Natural killer cell treated with Interleukin-12 subunit alpha and Interleukin-12 subunit beta and Interleukin-15 and Interleukin-18, amount 100 ng/mL, for 72 hours (primary cell): ENCODE data around the gene CDC42EP5. TPM values are rescaled to one million over a fixed set of nuclear protein-coding genes. Genes with fewer than 3 reads are reported as not detected.
A peak's percentile ranks its signal among the peaks of the same experiment; 100 is the strongest.
"Not testable (repeated sequence)": the region's sequence is repeated elsewhere in the genome, so short reads cannot be mapped to it uniquely, and the experiment has no call there.

Experiments used
- ATAC-seq, 2 donors: fragments of 150-1000 bp; cut with Tn5 transposase in 1 of 2; sonication (Bioruptor Pico), chemical (Tn5 transposase) in 1 of 2; 2 replicates each; pipeline ENCODE4 v1.10.0; 2021
- DNase-seq: peaks from one replicate; pipeline ENCODE4 v3.0.0; 2022; ENCODE audit warnings: low spot score
- H3K27ac Mint-ChIP-seq, 2 donors: 1 replicate in 1 of 2; 2 replicates in 1 of 2; pipeline ENCODE4 v1.8.0; 2022; ENCODE audit warnings: mixed read lengths in 2 of 2, mild to moderate bottlenecking in 1 of 2, moderate library complexity in 1 of 2
- H3K27me3 Mint-ChIP-seq, 2 donors: 1 replicate in 1 of 2; 2 replicates in 1 of 2; pipeline ENCODE4 v1.8.0; 2022; ENCODE audit warnings: mixed read lengths in 2 of 2
- H3K36me3 Mint-ChIP-seq: one replicate; pipeline ENCODE4 v1.8.0; 2022; ENCODE audit warnings: mixed read lengths
- H3K4me1 Mint-ChIP-seq, 2 donors: 1 replicate in 1 of 2; 2 replicates in 1 of 2; pipeline ENCODE4 v1.8.0; 2022; ENCODE audit warnings: low read depth in 2 of 2, mixed read lengths in 2 of 2, mild to moderate bottlenecking in 1 of 2
- H3K4me3 Mint-ChIP-seq: one replicate; pipeline ENCODE4 v1.8.0; 2022; ENCODE audit warnings: mixed read lengths
- H3K9me3 Mint-ChIP-seq: 2 replicates; pipeline ENCODE4 v1.8.0; 2022; ENCODE audit warnings: mixed read lengths
- total RNA-seq, 2 donors: library from RNA; stranded (reverse); gene quantifications; one replicate each; pipeline ENCODE4 v1.2.3, GENCODE V29; 2022

The CDC42EP5 gene
- total RNA-seq, 2 donors from 2014 or later = not detected

DNA sequence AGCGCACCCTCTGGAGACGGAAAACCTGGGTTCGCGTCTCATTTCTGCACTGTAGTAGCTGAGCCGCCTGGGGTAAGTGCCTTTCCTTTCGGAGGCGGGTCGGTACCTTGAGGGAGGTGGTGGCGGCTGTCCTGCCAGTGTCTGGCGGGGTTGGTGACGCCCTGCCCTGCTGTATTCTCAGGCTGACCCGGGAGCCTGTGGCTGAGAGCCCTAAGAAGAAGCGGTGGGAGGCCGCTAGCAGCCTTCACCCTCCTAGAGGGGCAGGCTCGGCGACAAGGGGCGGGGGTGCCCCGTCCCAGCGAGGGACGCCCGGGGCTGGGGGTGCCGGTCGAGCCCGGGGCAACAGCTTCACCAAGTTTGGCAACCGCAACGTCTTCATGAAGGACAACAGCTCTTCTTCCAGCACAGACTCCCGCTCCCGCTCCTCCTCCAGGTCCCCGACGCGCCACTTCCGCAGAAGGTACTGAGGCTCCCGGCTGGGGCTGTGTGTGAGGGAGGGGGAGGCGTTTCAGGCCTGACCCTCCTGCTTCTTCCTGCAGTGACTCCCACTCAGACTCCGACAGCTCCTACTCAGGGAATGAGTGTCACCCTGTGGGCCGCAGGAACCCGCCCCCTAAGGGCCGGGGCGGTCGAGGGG, 17.2 kb downstream of the CDC42EP5 start:
- DNase-seq (peak; percentile 50), ATAC-seq (no peak)
- peaks cover 34 to 37% of the 10 kb centered on the region in 2 donors for H3K4me1 Mint-ChIP-seq
- H3K4me3 Mint-ChIP-seq = no peak overlapping the region
- peaks cover 21% of the 10 kb centered on the region for H3K36me3 Mint-ChIP-seq
- no peak overlapping the region for H3K27ac Mint-ChIP-seq
- no peaks in the 10 kb centered on the region for H3K9me3 Mint-ChIP-seq
- H3K27me3 Mint-ChIP-seq = no peaks in the 10 kb centered on the region

DNA sequence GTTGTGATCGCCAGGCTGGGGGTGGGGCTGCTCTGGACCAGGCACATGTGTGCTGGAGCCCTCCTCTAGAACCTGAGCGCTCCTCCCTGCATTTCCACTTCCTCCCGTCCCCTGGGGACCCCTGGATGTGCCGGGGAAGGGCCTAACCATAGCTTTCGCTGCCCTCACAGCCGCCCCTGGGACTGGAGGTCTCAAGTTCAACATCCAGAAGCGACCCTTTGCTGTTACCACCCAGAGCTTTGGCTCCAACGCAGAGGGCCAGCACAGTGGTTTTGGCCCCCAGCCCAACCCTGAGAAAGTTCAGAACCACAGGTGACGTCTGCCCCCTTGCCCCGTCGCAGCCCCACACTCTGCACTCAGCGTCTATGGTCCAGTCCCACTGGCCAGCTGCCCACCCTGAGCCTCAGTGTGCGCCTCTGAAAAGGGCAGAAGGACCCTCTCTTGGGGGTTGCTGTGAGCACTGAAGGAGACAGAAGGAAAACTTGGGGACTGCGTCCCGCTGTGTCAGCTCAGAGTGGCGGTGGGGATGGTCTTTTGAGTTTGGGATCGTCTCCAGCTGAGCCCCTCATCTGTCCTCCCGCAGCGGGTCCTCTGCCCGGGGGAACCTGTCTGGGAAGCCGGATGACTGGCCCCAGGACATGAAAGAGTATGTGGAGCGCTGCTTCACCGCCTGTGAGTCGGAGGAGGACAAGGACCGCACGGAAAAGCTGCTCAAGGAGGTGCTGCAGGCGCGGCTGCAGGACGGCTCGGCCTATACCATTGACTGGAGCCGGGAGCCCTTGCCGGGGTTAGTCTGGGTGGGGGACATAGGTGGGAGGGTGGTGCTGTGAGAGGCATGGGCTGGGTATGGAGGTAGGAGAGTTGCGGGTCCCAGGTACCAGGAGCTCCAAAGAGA, 18.1 kb downstream of the CDC42EP5 start:
- ATAC-seq (no peak), DNase-seq (peak; percentile 53)
- Mint-ChIP-seq H3K36me3 (peaks cover 30% of the 10 kb centered on the region), H3K27ac (no peak overlapping the region), H3K4me1 (peaks cover 43 to 45% of the 10 kb centered on the region in 2 donors), H3K4me3 (no peak overlapping the region), H3K9me3 (no peaks in the 10 kb centered on the region), H3K27me3 (no peaks in the 10 kb centered on the region)

DNA sequence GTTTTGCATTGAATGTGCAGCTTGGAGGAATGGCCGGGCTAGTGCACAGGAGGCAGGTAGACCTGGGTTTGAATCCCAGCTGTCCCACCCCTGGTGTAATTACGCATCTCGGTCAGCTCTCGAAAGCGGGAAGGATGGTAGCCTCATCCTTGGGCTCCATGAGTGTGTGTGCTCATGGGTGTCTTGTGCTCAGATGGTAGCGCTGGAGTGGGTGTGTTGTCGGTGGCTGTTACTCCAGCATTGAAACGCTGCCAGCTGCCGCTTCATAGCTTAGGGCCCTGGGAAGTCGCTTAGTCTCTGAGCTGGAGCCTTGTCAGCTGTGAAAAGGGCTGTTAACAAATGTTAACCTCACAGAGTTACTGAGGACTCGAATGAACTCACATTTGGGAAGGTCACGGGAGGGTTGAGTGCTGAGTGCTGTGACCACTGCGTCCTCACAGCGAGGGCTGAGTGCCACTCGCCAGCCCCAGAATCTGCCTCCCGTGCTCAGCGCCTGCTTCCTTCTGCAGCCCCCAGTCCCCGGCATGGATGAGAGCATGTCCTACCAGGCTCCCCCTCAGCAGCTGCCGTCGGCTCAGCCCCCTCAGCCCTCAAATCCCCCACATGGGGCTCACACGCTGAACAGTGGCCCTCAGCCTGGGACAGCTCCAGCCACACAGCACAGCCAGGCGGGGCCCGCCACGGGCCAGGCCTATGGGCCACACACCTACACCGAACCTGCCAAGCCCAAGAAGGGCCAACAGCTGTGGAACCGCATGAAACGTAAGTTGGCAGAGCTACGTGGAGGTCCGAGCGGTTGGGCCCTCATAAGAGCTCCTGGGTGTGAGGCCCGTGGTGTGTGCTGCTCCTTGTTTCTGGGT, 18.9 kb downstream of the CDC42EP5 start:
- Mint-ChIP-seq H3K27ac (no peak overlapping the region), H3K9me3 (no peaks in the 10 kb centered on the region), H3K36me3 (peaks cover 32% of the 10 kb centered on the region), H3K4me3 (no peak overlapping the region), H3K4me1 (peaks cover 41 to 44% of the 10 kb centered on the region in 2 donors), H3K27me3 (no peaks in the 10 kb centered on the region)
- ATAC-seq (no peak), DNase-seq (peak; percentile 54)

DNA sequence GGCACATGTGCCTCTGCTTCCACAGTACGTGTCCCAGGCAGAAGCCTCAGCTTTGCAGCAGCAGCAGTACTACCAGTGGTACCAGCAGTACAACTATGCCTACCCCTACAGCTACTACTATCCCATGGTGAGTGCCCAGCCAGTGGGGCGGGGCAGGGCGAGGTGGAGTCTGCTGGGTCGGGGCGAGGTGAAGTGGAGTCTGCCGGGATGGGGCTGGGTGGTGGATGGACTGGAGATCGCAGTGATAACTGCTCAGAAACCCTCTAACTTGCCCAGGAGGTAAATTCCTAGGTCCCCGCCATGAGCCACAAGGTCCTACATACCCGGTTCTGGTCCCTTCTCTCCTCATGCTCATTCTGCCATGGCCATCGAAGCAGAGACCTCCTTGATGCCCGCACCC, 20.5 kb downstream of the CDC42EP5 start:
- DNase-seq (peak; percentile 54), ATAC-seq (no peak)
- Mint-ChIP-seq H3K36me3 (peaks cover 27% of the 10 kb centered on the region), H3K9me3 (no peaks in the 10 kb centered on the region), H3K4me3 (no peak overlapping the region), H3K27ac (no peak overlapping the region), H3K27me3 (no peaks in the 10 kb centered on the region), H3K4me1 (peaks cover 43 to 46% of the 10 kb centered on the region in 2 donors)

DNA sequence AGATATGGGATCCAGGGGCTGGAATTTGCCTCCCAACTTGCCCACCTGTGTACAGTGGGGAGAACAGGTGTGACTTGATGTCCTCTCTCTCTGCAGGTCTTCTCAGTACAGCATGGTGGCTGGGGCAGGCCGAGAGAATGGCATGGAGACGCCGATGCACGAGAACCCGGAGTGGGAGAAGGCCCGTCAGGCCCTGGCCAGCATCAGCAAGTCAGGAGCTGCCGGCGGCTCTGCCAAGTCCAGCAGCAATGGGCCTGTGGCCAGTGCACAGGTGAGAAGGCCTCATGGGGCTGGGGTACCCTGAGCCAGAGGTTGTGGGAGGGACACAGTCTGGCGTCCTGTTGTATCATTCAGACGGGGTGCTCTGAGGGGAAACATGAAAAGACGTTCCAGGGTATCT, 21.1 kb downstream of the CDC42EP5 start:
- Mint-ChIP-seq H3K27ac (peak overlapping the region in 1 of 2 donors; percentile 96), H3K4me1 (peaks cover 49 to 50% of the 10 kb centered on the region in 2 donors), H3K4me3 (peak overlapping the region; percentile 100), H3K36me3 (peaks cover 27% of the 10 kb centered on the region), H3K27me3 (no peaks in the 10 kb centered on the region), H3K9me3 (no peaks in the 10 kb centered on the region)
- DNase-seq (peak; percentile 26), ATAC-seq (no peak)

DNA sequence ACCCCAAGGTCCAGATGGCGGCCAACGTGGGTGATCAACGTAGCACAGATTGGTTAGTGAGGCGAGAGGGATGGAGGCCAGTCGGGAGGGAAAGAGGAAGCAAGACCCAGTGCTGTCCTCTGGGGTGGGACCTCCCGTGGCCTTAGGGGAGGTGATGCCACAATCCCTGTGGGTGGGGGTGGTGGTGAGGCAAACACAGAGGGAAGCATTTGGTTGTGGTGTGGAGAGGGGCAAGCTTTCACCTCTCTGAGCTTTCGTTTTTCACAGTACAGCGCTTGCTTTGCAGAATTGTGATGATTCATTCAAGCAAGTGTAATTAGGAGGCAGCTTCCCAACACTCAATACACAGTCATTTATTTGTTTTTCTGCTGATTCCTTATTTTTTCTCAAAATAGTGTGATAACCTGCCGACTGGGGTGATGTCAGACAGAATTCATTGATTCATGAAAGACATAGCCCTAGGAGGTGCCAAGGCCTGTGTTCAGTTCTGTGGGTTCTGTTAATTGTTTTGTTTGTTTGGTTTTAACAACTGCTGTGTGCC, 21.7 kb downstream of the CDC42EP5 start:
- H3K27me3 Mint-ChIP-seq = no peaks in the 10 kb centered on the region
- no peak for ATAC-seq
- no peaks in the 10 kb centered on the region for H3K9me3 Mint-ChIP-seq
- DNase-seq = peak; percentile 56
- peak overlapping the region; percentile 96 to 97 for H3K27ac Mint-ChIP-seq
- peaks cover 49 to 52% of the 10 kb centered on the region in 2 donors for H3K4me1 Mint-ChIP-seq
- H3K4me3 Mint-ChIP-seq = peak overlapping the region; percentile 100
- H3K36me3 Mint-ChIP-seq = peaks cover 27% of the 10 kb centered on the region

DNA sequence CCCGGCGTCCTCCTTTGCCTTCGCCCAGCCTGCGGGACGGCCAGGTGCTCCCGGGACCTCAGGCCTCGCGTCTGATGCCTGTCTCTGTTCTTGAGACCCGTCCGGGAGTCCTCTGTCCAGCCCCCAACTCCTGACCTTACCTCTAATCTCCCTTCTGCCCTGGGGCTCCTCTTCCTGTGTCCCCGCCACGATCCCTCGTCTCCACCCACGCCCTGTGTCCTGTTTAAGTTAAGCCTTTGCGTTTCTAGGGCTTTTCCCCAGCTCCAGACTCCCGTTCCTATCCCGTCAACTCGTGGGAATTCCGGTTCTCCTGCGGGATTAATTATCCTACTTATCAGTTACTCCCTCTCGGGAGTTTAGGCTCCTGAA, 23.4 kb downstream of the CDC42EP5 start:
- Mint-ChIP-seq H3K27me3 (no peaks in the 10 kb centered on the region), H3K4me1 (peaks cover 49 to 52% of the 10 kb centered on the region in 2 donors), H3K4me3 (peak overlapping the region; percentile 100)

DNA sequence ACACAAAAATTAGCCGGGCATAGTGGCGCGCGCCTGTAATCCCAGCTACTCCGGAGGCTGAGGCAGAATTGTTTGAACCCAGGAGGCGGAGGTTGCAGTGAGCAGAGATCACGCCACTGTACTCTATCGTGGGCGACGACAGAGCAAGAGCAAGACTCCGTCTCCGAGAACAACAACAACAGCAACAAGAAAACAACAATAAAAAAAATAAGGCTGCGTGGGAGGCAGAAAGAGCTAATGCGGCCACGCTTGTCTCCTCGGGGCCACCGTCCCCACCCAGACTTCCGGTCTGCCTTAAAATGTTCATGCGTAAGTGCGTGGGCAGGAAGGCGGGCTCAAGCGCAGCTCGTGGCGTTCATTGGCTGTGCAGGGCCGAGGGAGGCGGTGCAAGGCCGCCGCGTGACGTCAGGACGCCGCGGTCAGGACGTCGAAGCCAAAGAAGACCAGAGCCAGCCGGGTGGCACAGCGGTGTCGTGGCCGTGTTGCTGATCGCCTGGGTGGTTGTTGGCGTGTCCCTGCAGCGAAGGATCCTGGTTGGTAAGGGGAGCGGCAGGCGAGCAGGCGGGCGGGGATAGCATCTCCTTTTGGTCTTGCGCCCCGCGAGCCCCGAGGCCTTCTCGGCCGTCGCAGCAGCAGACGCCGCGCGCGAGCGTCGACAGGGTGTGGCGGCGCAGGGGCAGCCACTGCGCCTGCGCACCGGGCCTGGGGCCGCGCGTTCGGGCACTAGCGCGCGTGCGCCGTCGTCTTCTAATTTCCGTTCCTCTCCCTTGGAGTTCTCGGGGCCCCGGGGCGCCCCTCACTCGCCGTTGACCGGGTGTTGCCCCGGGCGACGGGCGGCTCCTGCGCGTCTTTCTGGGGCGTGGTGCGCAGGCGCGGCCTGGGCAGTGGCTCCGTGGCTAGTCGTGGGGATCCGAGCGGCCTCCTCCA, 24.1 kb downstream of the CDC42EP5 start, which contains the start of gene LENG8:
Gene LENG8, plus strand, starts transcription at position 426 of the 927 bp plus-strand sequence. CDS start 2,146 bp downstream, outside the sequence.
- DNase-seq = peak; percentile 98
- ATAC-seq = peak; percentile 97
- peak within 1 kb of the TSS; percentile 100 for H3K4me3 Mint-ChIP-seq
- H3K4me1 Mint-ChIP-seq = peaks cover 49 to 52% of the 10 kb centered on the region in 2 donors
- peak within 1 kb of the TSS; percentile 96 to 97 for H3K27ac Mint-ChIP-seq
- H3K27me3 Mint-ChIP-seq = no peaks in the 10 kb centered on the region
- no peaks in the 10 kb centered on the region for H3K9me3 Mint-ChIP-seq
- H3K36me3 Mint-ChIP-seq = peaks cover 27% of the 10 kb centered on the region

More for the DNA sequence above, 23.4 kb downstream of the CDC42EP5 start:
- peak in 1 of 2 donors; percentile 3 for ATAC-seq
- H3K9me3 Mint-ChIP-seq = no peaks in the 10 kb centered on the region
- H3K36me3 Mint-ChIP-seq = peaks cover 27% of the 10 kb centered on the region
- DNase-seq = no peak
- peak overlapping the region; percentile 96 to 97 for H3K27ac Mint-ChIP-seq

DNA sequence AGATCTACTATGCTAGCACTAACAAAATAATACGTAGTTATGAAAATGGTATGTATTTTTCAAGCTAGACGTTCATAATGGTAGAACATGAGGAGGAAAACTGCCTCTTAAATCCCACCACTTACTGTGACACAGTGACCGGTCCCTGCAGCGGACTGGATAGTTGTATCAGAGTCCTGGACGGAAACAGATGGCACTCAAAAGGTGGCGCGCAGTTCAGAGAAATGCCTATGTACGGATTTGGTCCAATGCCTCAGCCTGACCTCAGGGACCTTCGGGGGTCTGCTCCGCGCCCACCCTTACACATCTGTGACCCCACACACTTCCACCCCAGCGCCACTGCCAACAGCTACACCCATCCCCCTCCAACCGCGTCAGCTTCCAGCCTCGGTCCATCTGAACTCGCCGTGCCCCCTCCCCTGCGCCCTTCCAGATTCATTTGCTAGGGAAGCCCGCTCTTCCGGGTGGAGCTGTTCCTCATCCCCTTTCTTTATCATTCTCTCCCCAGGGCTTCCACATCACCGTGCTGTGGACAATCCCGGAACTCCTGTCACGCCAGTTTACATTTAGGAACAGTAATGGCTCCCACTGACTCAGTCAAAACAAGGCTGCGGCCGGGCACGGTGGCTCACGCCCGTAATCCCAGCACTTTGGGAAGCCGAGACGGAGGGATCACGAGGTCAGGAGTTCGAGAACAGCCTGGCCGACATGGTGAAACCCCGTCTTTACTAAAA, 24.9 kb downstream of the CDC42EP5 start:
- H3K36me3 Mint-ChIP-seq = peaks cover 28% of the 10 kb centered on the region
- peaks cover 46 to 50% of the 10 kb centered on the region in 2 donors for H3K4me1 Mint-ChIP-seq
- no peaks in the 10 kb centered on the region for H3K27me3 Mint-ChIP-seq
- ATAC-seq = peak; percentile 3 to 14
- DNase-seq = peak; percentile 68
- H3K9me3 Mint-ChIP-seq = no peaks in the 10 kb centered on the region
- peak overlapping the region; percentile 100 for H3K4me3 Mint-ChIP-seq
- H3K27ac Mint-ChIP-seq = peak overlapping the region; percentile 96 to 97

DNA sequence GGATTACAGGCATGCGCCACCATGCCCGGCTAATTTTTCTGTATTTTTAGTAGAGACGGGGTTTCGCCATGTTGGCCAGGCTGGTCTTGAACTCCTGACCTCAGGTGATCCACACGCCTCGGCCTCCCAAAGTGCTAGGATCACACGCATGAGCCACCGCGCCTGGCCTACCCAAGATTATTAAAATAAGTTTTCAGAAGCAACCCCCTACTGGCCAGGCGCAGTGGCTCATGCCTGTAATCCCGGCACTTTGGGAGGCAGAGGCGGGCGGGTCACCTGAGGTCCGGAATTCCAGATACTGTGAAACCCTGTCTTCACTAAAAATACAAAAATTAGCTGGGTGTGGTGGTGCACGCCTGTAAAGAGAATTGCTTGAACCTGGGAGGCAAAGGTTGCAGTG, 26.7 kb downstream of the CDC42EP5 start:
- H3K27me3 Mint-ChIP-seq, H3K27ac Mint-ChIP-seq, H3K4me3 Mint-ChIP-seq, H3K9me3 Mint-ChIP-seq, ATAC-seq, DNase-seq: not testable (repeated sequence)
- peaks cover 33% of the 10 kb centered on the region for H3K36me3 Mint-ChIP-seq
- H3K4me1 Mint-ChIP-seq = peaks cover 37 to 42% of the 10 kb centered on the region in 2 donors

DNA sequence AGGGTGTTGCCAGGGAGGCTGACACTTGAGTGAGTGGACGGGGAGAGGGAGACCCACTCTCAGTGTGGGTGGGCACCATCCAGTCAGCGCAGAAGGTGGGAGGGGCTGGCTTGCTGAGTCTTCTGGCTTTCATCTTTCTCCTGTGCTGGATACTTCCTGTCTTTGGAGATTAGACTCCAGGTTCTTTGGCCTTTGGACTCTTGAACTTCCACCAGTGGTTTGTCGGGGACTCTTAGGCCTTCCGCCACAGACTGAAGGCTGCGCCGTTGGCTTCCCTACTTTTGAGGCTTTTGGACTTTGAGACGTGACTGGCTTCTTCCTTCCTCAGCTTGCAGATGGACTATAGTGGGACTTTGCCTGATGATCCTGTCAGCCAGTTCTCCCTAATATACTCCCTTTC, 28.4 kb downstream of the CDC42EP5 start:
- no peak for ATAC-seq
- Mint-ChIP-seq H3K27ac (no peak overlapping the region), H3K9me3 (no peaks in the 10 kb centered on the region), H3K27me3 (no peaks in the 10 kb centered on the region), H3K36me3 (peaks cover 17% of the 10 kb centered on the region), H3K4me1 (peaks cover 21 to 26% of the 10 kb centered on the region in 2 donors), H3K4me3 (no peak overlapping the region)
- DNase-seq = peak; percentile 0

DNA sequence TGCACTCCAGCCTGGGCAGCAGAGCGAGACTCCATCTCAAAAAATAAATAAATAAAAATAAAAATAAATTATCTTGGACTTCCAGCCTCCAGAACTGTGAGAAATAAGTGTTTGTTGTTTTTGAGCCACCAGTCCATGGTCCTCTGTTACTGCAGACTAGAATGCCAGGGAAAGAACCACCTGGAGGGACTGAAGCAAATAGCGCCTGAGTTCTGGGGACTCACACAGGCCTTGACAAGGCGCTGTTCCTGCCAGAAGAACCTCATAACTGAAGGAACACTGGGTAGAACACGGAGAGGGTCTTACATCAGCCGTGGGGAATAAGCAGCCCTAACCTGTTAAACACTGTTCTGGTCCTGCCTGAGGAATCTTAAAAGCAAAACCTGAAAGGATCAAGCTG, 32.5 kb downstream of the CDC42EP5 start:
- Mint-ChIP-seq H3K9me3 (no peaks in the 10 kb centered on the region), H3K4me3 (no peak overlapping the region), H3K36me3 (peaks cover 12% of the 10 kb centered on the region), H3K27me3 (no peaks in the 10 kb centered on the region), H3K4me1 (peaks cover 0 to 5% of the 10 kb centered on the region in 2 donors), H3K27ac (no peak overlapping the region)
- no peak for ATAC-seq
- no peak for DNase-seq
